Neural cell (in vitro differentiated cells): ENCODE results near the gene PIK3R6.

Source experiments
- CTCF ChIP-seq: fragments of 450-650 bp; IDR thresholded peaks from 2 replicates; pipeline ENCODE4 v1.5.1; 2014; ENCODE audit warnings: antibody characterized with exemption, mild to moderate bottlenecking, moderate library complexity; ENCODE audit not compliant: poor library complexity, severe bottlenecking
- EP300 ChIP-seq: fragments of 450-650 bp; conservative IDR thresholded peaks from 2 replicates; pipeline ENCODE4 v1.6.1; 2014; ENCODE audit warnings: antibody characterized with exemption, mild to moderate bottlenecking, moderate library complexity; ENCODE audit not compliant: poor library complexity, severe bottlenecking
- EZH2 ChIP-seq: fragments of 200-600, 300-800 bp; shearing (Covaris generic), sonication (generic); IDR thresholded peaks from 2 replicates; pipeline ENCODE4 v1.6.1; 2014; ENCODE audit warnings: antibody characterized with exemption, low read length, borderline replicate concordance, mild to moderate bottlenecking; ENCODE audit not compliant: insufficient read depth, poor library complexity, severe bottlenecking
- MXI1 ChIP-seq: fragments of 450-650 bp; conservative IDR thresholded peaks from 2 replicates; pipeline ENCODE4 v1.6.1; 2014; ENCODE audit warnings: antibody characterized with exemption, mild to moderate bottlenecking; ENCODE audit not compliant: poor library complexity, severe bottlenecking
- POLR2AphosphoS5 ChIP-seq: IDR thresholded peaks from 2 replicates; pipeline ENCODE4 v1.6.1; 2012
- REST ChIP-seq: IDR thresholded peaks from 2 replicates; pipeline ENCODE4 v1.6.1; 2012; ENCODE audit warnings: borderline replicate concordance
- TAF1 ChIP-seq: IDR thresholded peaks from 2 replicates; pipeline ENCODE4 v1.6.1; 2012; ENCODE audit warnings: low read depth

- TF ChIP-seq MXI1 (no peak), EP300 (no peak), EZH2 (no peak), CTCF (no peak), REST (no peak), TAF1 (no peak), POLR2AphosphoS5 (no peak)
Measured at GRCh38 chr17:8893059-8893458, 25.6 kb upstream of the PIK3R6 start.
